Lung (tissue), 12 donors: ENCODE measurements around the gene MAOB. TPM values are rescaled to one million over a fixed set of nuclear protein-coding genes. Genes with fewer than 3 reads are reported as not detected.

Experiments
- ATAC-seq: fragments of 200-7000 bp; cut with Tn5 transposase; one replicate; pipeline ENCODE4 v1.9.1; 2020; ENCODE audit warnings: moderate number of reproducible peaks; ENCODE audit not compliant: insufficient read depth, low FRiP score
- DNase-seq, 3 donors: peaks; one replicate each; pipeline ENCODE4 v3.0.0-alpha.2; 2013 to 2017
- H3K27ac ChIP-seq, 2 donors: one replicate each; pipeline ENCODE4 v1.5.1; 2013; ENCODE audit warnings: mild to moderate bottlenecking in 2 of 2, moderate library complexity in 2 of 2, control low read depth in 1 of 2, inconsistent platforms in 1 of 2, low read depth in 1 of 2, low read length in 1 of 2
- H3K27me3 ChIP-seq, 3 donors: one replicate each; pipeline ENCODE4 v1.5.1; 2013; ENCODE audit warnings: low read length in 2 of 3; ENCODE audit not compliant: control insufficient read depth in 3 of 3, insufficient read depth in 3 of 3
- H3K36me3 ChIP-seq, 4 donors: one replicate each; pipeline ENCODE4 v1.5.1; 2013; ENCODE audit warnings: low read length in 4 of 4, mild to moderate bottlenecking in 1 of 4, moderate library complexity in 1 of 4; ENCODE audit not compliant: control insufficient read depth in 4 of 4, insufficient read depth in 4 of 4
- H3K4me1 ChIP-seq, 5 donors: one replicate each; pipeline ENCODE4 v1.5.1; 2013; ENCODE audit warnings: low read length in 5 of 5, mild to moderate bottlenecking in 2 of 5, moderate library complexity in 1 of 5; ENCODE audit not compliant: control insufficient read depth in 5 of 5, insufficient read depth in 5 of 5
- H3K4me3 ChIP-seq: one replicate; pipeline ENCODE4 v1.5.1; 2013; ENCODE audit warnings: mild to moderate bottlenecking, control low read depth, moderate library complexity
- H3K9ac ChIP-seq, 2 donors: one replicate each; pipeline ENCODE4 v1.5.1; 2013; ENCODE audit warnings: low read length in 2 of 2, control low read depth in 1 of 2; ENCODE audit not compliant: insufficient read depth in 1 of 2
- H3K9me3 ChIP-seq, 4 donors: one replicate each; pipeline ENCODE4 v1.5.1; 2013; ENCODE audit warnings: low read length in 3 of 4, mild to moderate bottlenecking in 1 of 4, moderate library complexity in 1 of 4; ENCODE audit not compliant: control insufficient read depth in 4 of 4, insufficient read depth in 3 of 4
- CTCF ChIP-seq: IDR thresholded peaks from 2 replicates; pipeline ENCODE4 v1.5.1; 2012; ENCODE audit warnings: mild to moderate bottlenecking; ENCODE audit errors: control extremely low read depth, extremely low read depth
- WGBS, 2 donors: extraction: QIAGEN DNeasy Blood & Tissue Kit; methylation state at CpG; one replicate each; pipeline ENCODE4 v1.1.7; 2013; 5-methylcytosine and 5-hydroxymethylcytosine counted together
- polyA plus RNA-seq, 2 donors: library from polyadenylated mRNA; stranded (reverse); fragments of 200-250 nt; gene quantifications; one replicate each; pipeline ENCODE4 v1.2.1, GENCODE V29; 2013
- total RNA-seq, 2 donors: library from RNA; depleted of rRNA in 1 of 2; stranded (reverse); fragments of >200 nt in 1 of 2; gene quantifications; one replicate each; pipeline ENCODE4 v1.2.1, GENCODE V29; 2014 to 2021
- donor health status: control.
- donor health status: control.
- donor health status: Bipolar disorder and iron deficiency.
- donor health status: healthy.
- donor health status: DM: yes; HTN: yes; CAD: no.

The MAOB gene
- total and polyA plus RNA-seq, 4 donors: 5.6 to 19.6 (median 12.9) TPM

- WGBS, 2 donors: 61 to 94% methylated on average over 1 of the region's 1 CpG
- no peak overlapping the region for H3K9ac ChIP-seq
- DNase-seq: no peak
- no peak overlapping the region for H3K4me3 ChIP-seq
- peaks cover 0 to 31% (median 14%) of the 10 kb centered on the region in 4 donors for H3K9me3 ChIP-seq
- H3K27ac ChIP-seq: no peak overlapping the region
- no peaks in the 10 kb centered on the region for H3K27me3 ChIP-seq
- peaks cover 0 to 2% (median 0%) of the 10 kb centered on the region in 5 donors for H3K4me1 ChIP-seq
- peaks cover 0 to 19% (median 4%) of the 10 kb centered on the region in 4 donors for H3K36me3 ChIP-seq
- no peak for TF ChIP-seq CTCF
- no peak for ATAC-seq
Observed at GRCh38 chrX:43718956-43719355, 163.3 kb downstream of the MAOB start.

- 78 to 86% methylated on average over 6 of the region's 6 CpGs for WGBS, 2 donors
- peaks cover 0 to under 1% (median 0%) of the 10 kb centered on the region in 3 donors for H3K27me3 ChIP-seq
- no peak for TF ChIP-seq CTCF
- H3K36me3 ChIP-seq: peaks cover 0 to 19% (median 4%) of the 10 kb centered on the region in 4 donors
- H3K9ac ChIP-seq: no peak overlapping the region
- H3K9me3 ChIP-seq: peaks cover 0 to 33% (median 14%) of the 10 kb centered on the region in 4 donors
- H3K27ac ChIP-seq: no peak overlapping the region
- DNase-seq (no peak), ATAC-seq (no peak)
- peaks cover 0 to 2% (median 0%) of the 10 kb centered on the region in 5 donors for H3K4me1 ChIP-seq
- H3K4me3 ChIP-seq: no peak overlapping the region
Observed at GRCh38 chrX:43718546-43718945, 163.7 kb downstream of the MAOB start.

- Histone ChIP-seq H3K36me3 (peaks cover 0 to 19% (median 4%) of the 10 kb centered on the region in 4 donors), H3K9ac (no peak overlapping the region), H3K27ac (no peak overlapping the region), H3K4me1 (peaks cover 0 to 2% (median 0%) of the 10 kb centered on the region in 5 donors), H3K4me3 (no peak overlapping the region), H3K27me3 (peaks cover 0 to 2% (median 0%) of the 10 kb centered on the region in 3 donors), H3K9me3 (peaks cover 0 to 33% (median 14%) of the 10 kb centered on the region in 4 donors)
- no peak for ATAC-seq
- DNase-seq: no peak
- 86 to 92% methylated on average over 1 of the region's 1 CpG for WGBS, 2 donors
- no peak for TF ChIP-seq CTCF
Observed at GRCh38 chrX:43718081-43718480, 164.2 kb downstream of the MAOB start.

GRCh38 chrX:43717161-43717560 lies 165.1 kb downstream of the MAOB start:
- Histone ChIP-seq H3K27me3 (peaks cover 0 to 2% (median 0%) of the 10 kb centered on the region in 3 donors), H3K4me3 (no peak overlapping the region)
- WGBS, 2 donors: 89 to 100% methylated on average over 1 of the region's 1 CpG

More at GRCh38 chrX:43717161-43717560, 165.1 kb downstream of the MAOB start:
- H3K27ac ChIP-seq: no peak overlapping the region
- H3K9me3 ChIP-seq: peaks cover 0 to 33% (median 14%) of the 10 kb centered on the region in 4 donors
- no peak overlapping the region for H3K9ac ChIP-seq
- ATAC-seq (no peak), DNase-seq (no peak)
- no peak for TF ChIP-seq CTCF
- peaks cover 0 to 2% (median 0%) of the 10 kb centered on the region in 5 donors for H3K4me1 ChIP-seq
- H3K36me3 ChIP-seq: peaks cover 0 to 19% (median 4%) of the 10 kb centered on the region in 4 donors
